Anterior cingulate cortex (tissue), 58 donors: ENCODE measurements around the gene DOK1.

Experiments used
- DNase-seq, 58 donors: peaks; one replicate each; lab custom pipeline; 2025; lab: John Stamatoyannopoulos, UW

Gene DOK1

DNA sequence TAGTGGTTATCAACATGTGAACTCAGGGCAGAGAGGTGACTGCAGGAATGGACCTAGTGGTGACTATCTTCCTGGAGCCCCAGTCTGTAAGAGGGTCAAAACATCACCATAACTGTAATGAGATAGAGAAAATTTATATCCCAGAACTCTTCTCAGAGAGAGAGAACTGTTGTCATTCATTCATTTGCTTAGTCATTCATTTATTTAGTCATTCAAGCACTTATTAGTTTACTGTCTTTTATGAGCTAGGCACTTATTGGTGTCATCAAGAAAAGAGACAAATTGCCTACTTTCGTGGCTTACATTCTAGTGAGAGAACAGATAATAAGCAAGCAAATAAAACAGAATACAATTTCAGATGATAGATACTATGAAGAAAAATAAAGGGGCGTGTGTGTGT is 34.1 kb downstream of the DOK1 start:
- DNase-seq = no peak

DNA sequence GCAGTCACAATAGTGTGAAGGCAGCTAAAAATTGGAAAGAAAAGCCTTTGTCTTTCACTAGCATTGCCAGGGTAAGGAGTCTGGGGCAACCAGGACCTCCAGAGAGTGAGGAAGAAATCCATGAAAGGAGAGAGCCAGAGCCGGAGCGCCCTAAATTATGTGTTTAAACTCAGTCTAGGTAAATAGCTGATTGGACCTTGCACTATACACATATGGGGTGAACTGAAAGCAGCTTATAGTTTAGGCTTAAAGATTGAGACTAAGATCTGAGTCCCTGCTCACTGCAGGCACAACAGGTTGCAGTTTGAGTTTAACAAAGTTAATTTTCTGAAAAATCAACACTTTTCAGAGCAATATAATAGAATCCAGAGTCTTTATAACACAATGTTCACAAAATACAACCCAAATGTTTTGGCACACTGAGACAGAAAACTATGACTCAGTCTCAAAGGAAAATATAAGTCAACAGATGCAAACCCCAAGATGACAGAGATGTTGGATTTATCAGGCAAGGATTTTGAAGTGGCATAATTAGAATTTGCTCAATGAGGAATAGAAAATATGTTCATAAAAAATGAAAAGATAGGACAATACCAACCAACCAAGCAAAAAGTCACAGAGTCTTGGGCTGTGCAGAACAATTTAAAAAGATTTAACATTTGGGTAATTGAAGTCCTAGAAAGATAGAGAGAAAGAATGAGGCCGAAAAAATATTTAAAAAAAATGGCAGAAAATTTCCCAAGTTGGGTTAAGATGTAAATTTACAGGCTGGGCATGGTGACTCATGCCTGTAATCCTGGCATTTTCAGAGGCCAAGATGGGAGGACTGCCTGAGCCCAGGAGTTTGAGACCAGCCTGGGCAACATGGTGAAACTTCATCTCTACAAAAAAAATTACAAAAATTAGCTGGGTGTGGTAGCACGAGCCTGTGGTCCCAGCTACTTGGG is 39.6 kb downstream of the DOK1 start:
- DNase-seq = no peak

DNA sequence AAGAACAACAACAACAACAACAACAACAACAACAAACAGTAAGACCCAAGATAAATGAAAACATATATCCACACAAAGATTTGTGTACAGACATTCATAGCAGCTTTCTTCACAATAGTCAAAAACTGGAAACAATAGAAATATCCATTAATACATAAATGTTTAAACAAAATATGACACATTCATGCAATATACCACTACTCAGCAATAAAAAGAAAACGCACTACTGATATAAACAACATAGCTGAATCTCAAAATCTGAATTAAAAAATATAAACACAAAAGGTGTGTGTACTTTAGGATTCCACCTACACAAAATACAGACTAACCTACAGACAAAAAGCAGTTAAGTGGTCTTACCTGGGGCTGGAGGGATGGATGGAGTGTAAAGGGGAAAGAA is 42.1 kb downstream of the DOK1 start:
- no peak for DNase-seq

DNA sequence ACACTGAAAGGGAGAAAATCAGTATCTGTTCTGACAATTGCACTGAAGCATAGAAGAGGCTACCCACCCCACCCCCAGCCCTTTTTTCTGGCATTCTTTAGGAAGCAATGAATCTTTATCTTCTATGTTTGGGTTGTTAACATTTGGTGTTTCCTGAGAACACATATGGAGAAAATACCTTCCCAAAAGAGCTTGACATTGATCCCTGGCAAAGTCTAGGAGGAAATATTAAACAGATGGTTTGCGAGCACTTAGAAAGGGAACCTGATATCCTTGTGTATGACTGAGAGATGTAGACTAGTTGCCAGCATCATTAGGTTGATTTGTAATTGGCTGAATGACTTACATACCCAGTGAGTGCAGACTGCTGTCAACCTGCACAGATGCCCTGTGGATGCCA is 42.9 kb downstream of the DOK1 start:
- no peak for DNase-seq

DNA sequence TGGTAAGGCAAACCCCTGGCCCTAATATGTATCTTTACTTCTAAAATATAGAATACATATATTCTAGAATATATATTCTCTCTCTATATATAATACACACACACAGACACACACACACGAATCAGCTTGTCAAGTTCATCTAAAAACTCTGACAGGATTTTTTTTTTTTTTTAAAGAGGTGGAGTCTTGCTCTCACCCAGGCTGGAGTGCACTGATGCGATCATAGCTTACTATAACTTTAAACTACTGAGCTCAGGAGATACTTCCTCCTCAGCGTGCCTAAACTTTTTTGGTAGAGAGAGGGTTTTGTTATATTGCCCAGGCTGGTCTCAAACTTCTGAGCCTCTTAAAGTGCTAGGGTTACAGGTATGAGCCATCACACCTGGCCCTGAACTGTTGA is 45.2 kb downstream of the DOK1 start:
- no peak for DNase-seq

DNA sequence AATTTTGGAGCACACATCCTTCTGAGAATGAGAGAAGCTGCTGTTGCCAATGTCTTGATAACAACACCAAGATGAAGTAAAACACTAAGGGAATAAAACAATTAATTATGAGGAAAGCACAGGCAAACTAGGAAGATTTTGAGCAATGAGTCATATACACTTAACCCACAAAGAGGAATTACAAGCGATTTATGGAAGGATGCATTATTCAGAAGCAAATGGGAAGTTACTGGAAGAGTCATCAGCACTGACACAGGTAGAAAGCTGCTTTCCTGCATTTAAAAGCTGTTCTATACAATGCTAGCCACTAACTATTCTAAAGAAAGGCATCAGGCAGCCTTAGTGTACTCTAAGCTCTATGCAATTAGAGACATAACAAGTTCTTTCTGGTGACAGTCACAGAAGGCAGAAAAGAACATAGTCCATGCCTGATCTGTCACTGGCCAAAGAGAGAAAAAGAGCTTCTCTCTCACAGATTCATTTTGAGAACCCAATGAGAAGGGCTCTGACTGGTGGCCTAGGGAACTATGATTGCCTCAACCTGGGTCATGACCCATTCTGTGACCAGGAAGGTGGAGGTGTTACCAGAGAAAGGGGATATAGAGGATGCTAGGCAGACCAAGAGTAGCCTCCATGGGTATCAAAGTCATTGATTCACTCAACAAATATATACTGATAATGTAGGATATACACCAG is 48.2 kb downstream of the DOK1 start:
- DNase-seq = no peak

DNA sequence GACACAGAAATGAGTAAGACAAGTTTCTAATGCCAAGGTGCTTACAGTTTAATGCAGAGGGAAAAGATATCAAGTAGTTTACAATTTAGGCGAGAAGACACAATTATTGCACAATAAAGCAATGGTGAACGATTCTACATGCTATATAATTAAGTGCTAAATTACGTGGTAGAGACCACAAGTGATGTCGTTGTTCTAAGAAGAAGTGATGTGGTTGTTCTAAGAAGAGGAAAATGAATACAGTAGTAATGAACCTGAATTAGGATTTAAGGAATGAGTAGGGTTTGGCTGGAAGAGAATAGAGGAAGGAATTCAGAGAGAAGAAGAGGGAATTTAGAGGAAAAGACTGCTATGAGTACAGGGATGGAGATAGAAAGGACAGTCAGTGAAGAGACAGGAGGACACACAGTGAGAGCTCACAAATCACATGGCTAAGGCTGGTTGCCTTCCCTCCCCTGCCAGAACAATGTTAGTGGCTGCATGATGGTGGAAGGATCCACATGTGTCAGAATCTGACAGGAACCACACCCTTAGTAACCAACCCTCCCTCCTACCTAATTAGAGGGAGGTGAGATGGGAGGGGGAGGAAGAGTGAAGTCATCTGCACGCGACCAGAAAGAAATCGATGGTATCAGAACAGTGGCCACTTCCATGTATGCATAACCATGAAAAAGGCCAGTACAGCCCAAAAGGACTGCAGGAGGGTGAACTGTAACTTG is 48.9 kb downstream of the DOK1 start:
- DNase-seq = no peak

DNA sequence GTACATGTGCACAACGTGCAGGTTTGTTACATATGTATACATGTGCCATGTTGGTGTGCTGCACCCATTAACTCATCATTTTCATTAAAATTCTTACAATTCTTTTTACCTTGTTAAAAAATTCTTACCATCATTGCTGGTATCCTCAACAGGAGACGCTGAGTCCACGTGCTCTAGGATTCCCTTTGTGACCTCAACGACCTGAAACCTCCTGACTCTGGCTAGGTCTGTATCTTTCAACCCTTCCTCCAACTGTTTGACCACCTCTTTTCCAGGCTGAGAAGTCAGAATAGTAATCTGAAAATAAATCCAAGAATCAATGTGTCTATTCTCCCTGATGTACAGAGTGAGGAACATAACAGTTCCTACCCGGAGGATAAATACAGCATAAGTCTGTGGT is 52.4 kb downstream of the DOK1 start:
- DNase-seq = no peak
